Ishikawa (cell line): ENCODE data around the gene ATF7.

Experiments used
- CREB1 ChIP-seq: IDR thresholded peaks from 2 replicates; pipeline ENCODE4 v1.6.1; 2012; ENCODE audit warnings: low read depth
- EP300 ChIP-seq: IDR thresholded peaks from 2 replicates; pipeline ENCODE4 v1.6.1; 2012; ENCODE audit warnings: borderline replicate concordance
- RAD21 ChIP-seq: IDR thresholded peaks from 2 replicates; pipeline ENCODE4 v1.6.1; 2012; ENCODE audit warnings: low read depth
- REST ChIP-seq: IDR thresholded peaks from 2 replicates; pipeline ENCODE4 v1.6.1; 2012; ENCODE audit warnings: low read depth, mild to moderate bottlenecking

GRCh38 chr12:53564941-53565340 is 61.2 kb downstream of the ATF7 start:
- TF ChIP-seq REST (no peak), CREB1 (no peak), RAD21 (no peak), EP300 (no peak)
